IMR-90 (cell line): ENCODE data around the gene SSPN. TPM values are rescaled to one million over a fixed set of nuclear protein-coding genes. Genes with fewer than 3 reads are reported as not detected.
A peak's percentile ranks its signal among the peaks of the same experiment; 100 is the strongest.

ENCODE experiments used
- ATAC-seq: fragments of 200-7000 bp; cut with Tn5 transposase; 2 replicates; pipeline ENCODE4 v1.9.1; 2020; ENCODE audit warnings: low read depth, mild to moderate bottlenecking, moderate library complexity
- BruUV-seq: library from RNA; stranded (reverse); fragments of 400-500 nt; replicated peaks from 2 replicates; lab custom pipeline; 2021; lab: Mats Ljungman, UMichigan
- CTCF ChIA-PET: fragments of 300-600 bp; formaldehyde crosslinking; extraction: SDS; loops from one replicate; lab custom pipeline; 2021; ENCODE audit warnings: antibody characterized with exemption; lab: Yijun Ruan, JAX
- POLR2A ChIA-PET: fragments of 300-600 bp; sonication (Branson Sonifier 250); formaldehyde crosslinking; loops from one replicate; lab custom pipeline; 2022; ENCODE audit warnings: antibody characterized with exemption; ENCODE audit not compliant: unreplicated experiment; lab: Charles Lee
- DNase-seq: peaks from one replicate; pipeline ENCODE4 v3.0.0; 2013
- H2AFZ ChIP-seq: replicated peaks from 2 replicates; pipeline ENCODE3; 2013; ENCODE audit warnings: low read length, mild to moderate bottlenecking; ENCODE audit not compliant: poor library complexity
- H2AK5ac ChIP-seq: 2 replicates; pipeline ENCODE4 v1.6.1; 2013; ENCODE audit warnings: low read depth, low read length, inconsistent platforms
- H2AK9ac ChIP-seq: replicated peaks from 2 replicates; pipeline ENCODE3; 2013; ENCODE audit warnings: mild to moderate bottlenecking, low read depth, low read length, moderate library complexity; ENCODE audit not compliant: poor library complexity
- H2BK120ac ChIP-seq: 2 replicates; pipeline ENCODE4 v1.6.1; 2013; ENCODE audit warnings: low read depth, low read length, inconsistent platforms
- H2BK15ac ChIP-seq: 3 replicates; pipeline ENCODE4 v1.6.1; 2013; ENCODE audit warnings: low read depth, low read length, inconsistent platforms
- H2BK20ac ChIP-seq: 2 replicates; pipeline ENCODE4 v1.6.1; 2013; ENCODE audit warnings: low read depth, mild to moderate bottlenecking, inconsistent platforms, low read length, moderate library complexity
- H2BK5ac ChIP-seq: 2 replicates; pipeline ENCODE4 v1.6.1; 2013; ENCODE audit warnings: mild to moderate bottlenecking, low read depth, low read length, inconsistent platforms; ENCODE audit not compliant: poor library complexity, severe bottlenecking
- H3K14ac ChIP-seq: replicated peaks from 2 replicates; pipeline ENCODE4 v1.6.1; 2013; ENCODE audit warnings: low read depth, low read length, inconsistent platforms
- H3K18ac ChIP-seq: 2 replicates; pipeline ENCODE4 v1.6.1; 2013; ENCODE audit warnings: low read depth, low read length, control low read depth
- H3K23ac ChIP-seq: 2 replicates; pipeline ENCODE4 v1.6.1; 2013; ENCODE audit warnings: low read depth, low read length, inconsistent platforms
- H3K27ac ChIP-seq: 2 replicates; pipeline ENCODE4 v1.5.1; 2013; ENCODE audit warnings: mild to moderate bottlenecking, control low read depth, low read length; ENCODE audit not compliant: insufficient read depth
- H3K27me3 ChIP-seq: 2 replicates; pipeline ENCODE4 v1.6.1; 2013; ENCODE audit warnings: low read length; ENCODE audit not compliant: control insufficient read depth, insufficient read depth
- H3K36me3 ChIP-seq: 2 replicates; pipeline ENCODE4 v1.6.1; 2013; ENCODE audit warnings: low read length, mixed read lengths; ENCODE audit not compliant: control insufficient read depth, insufficient read depth
- H3K4ac ChIP-seq: 2 replicates; pipeline ENCODE4 v1.6.1; 2013; ENCODE audit warnings: low read depth, low read length, inconsistent platforms
- H3K4me1 ChIP-seq: 2 replicates; pipeline ENCODE4 v1.6.1; 2013; ENCODE audit warnings: low read length, mixed read lengths; ENCODE audit not compliant: control insufficient read depth, insufficient read depth
- H3K4me2 ChIP-seq: 2 replicates; pipeline ENCODE4 v1.6.1; 2013; ENCODE audit warnings: low read depth, mild to moderate bottlenecking, control low read depth, low read length, moderate library complexity
- H3K4me3 ChIP-seq: 2 replicates; pipeline ENCODE4 v1.5.1; 2013; ENCODE audit warnings: low read depth, mild to moderate bottlenecking, control low read depth, low read length, moderate library complexity; ENCODE audit not compliant: insufficient read depth
- H3K56ac ChIP-seq: 2 replicates; pipeline ENCODE4 v1.6.1; 2013; ENCODE audit warnings: low read length, inconsistent platforms; ENCODE audit not compliant: insufficient read depth; ENCODE audit errors: extremely low read depth
- H3K79me1 ChIP-seq, 2 experiments: 2 replicates each; pipeline ENCODE4 v1.6.1; 2013; ENCODE audit warnings: low read length in 2 of 2, inconsistent platforms in 1 of 2, low read depth in 1 of 2
- H3K9ac ChIP-seq: 2 replicates; pipeline ENCODE4 v1.6.1; 2013; ENCODE audit warnings: low read depth, low read length, control low read depth
- H3K9me1 ChIP-seq: 2 replicates; pipeline ENCODE4 v1.6.1; 2013; ENCODE audit warnings: low read length, inconsistent platforms; ENCODE audit not compliant: insufficient read depth
- H3K9me3 ChIP-seq: 2 replicates; pipeline ENCODE4 v1.6.1; 2013; ENCODE audit warnings: low read length; ENCODE audit not compliant: control insufficient read depth, insufficient read depth
- H4K20me1 ChIP-seq: 2 replicates; pipeline ENCODE4 v1.6.1; 2013; ENCODE audit warnings: low read length, inconsistent platforms; ENCODE audit not compliant: insufficient read depth
- H4K5ac ChIP-seq: 2 replicates; pipeline ENCODE4 v1.6.1; 2013; ENCODE audit warnings: mild to moderate bottlenecking, low read depth, low read length, control low read depth
- H4K8ac ChIP-seq, 2 experiments: 2 replicates each; pipeline ENCODE4 v1.6.1; 2013; ENCODE audit warnings: low read depth in 2 of 2, low read length in 2 of 2, control low read depth in 1 of 2, inconsistent platforms in 1 of 2
- H4K91ac ChIP-seq: 2 replicates; pipeline ENCODE4 v1.6.1; 2013; ENCODE audit warnings: low read depth, low read length, inconsistent platforms; ENCODE audit not compliant: insufficient read depth
- BHLHE40 ChIP-seq: fragments of 150-350 bp; IDR thresholded peaks from 2 replicates; pipeline ENCODE4 v1.6.1; 2016; ENCODE audit warnings: mild to moderate bottlenecking, low read depth, low read length
- CEBPB ChIP-seq: IDR thresholded peaks from 2 replicates; pipeline ENCODE4 v1.6.1; 2012; ENCODE audit warnings: low read depth, low read length, improper control_type of control experiment
- MAFK ChIP-seq: IDR thresholded peaks from 2 replicates; pipeline ENCODE4 v1.6.1; 2012; ENCODE audit warnings: low read depth, low read length, improper control_type of control experiment
- NFE2L2 ChIP-seq: fragments of 150-350 bp; IDR thresholded peaks from 2 replicates; pipeline ENCODE4 v1.6.1; 2016; ENCODE audit warnings: low read depth, mild to moderate bottlenecking, low read length
- RAD21 ChIP-seq: IDR thresholded peaks from 2 replicates; pipeline ENCODE4 v1.6.1; 2012; ENCODE audit warnings: low read length, improper control_type of control experiment
- RCOR1 ChIP-seq: IDR thresholded peaks from 2 replicates; pipeline ENCODE4 v1.6.1; 2012; ENCODE audit warnings: mild to moderate bottlenecking, low read length, improper control_type of control experiment; ENCODE audit not compliant: insufficient replicate concordance
- RFX5 ChIP-seq: IDR thresholded peaks from 2 replicates; pipeline ENCODE4 v1.8.0; 2012; ENCODE audit warnings: low read depth, mild to moderate bottlenecking, low read length, moderate library complexity
- WGBS, 2 experiments: methylation state at CpG; one replicate each; pipeline versions ENCODE4 v1.1.5 to v1.1.7; 2013; ENCODE audit warnings: missing lambda C conversion rate in 2 of 2; ENCODE audit not compliant: insufficient read length in 1 of 2; ENCODE audit errors: extremely low coverage in 2 of 2; 5-methylcytosine and 5-hydroxymethylcytosine counted together
- dilution Hi-C: fragments of 300-500 bp; cut with HindIII; formaldehyde crosslinking; loops from one replicate; pipeline ENCODE4 v1.14.3; 2018; ENCODE audit warnings: low sequenced_read_pairs; ENCODE audit not compliant: unreplicated experiment
- in situ Hi-C: fragments of 300-500 bp; cut with MboI; formaldehyde crosslinking; loops from 3 replicates; pipeline ENCODE4 v1.14.3; 2019; ENCODE audit warnings: low sequenced_read_pairs, inconsistent platforms, mixed read lengths
- intact Hi-C: fragments of 100-400 bp; cut with micrococcal nuclease; formaldehyde crosslinking; loops from 2 replicates; pipeline ENCODE4 v1.10.0; 2022
- polyA plus RNA-seq, 3 experiments: library from polyadenylated mRNA; depleted of rRNA; stranded (reverse); fragments of >200 nt; gene quantifications; 2 replicates each; pipeline ENCODE4 v1.2.3, GENCODE V29; 2012; ENCODE audit warnings: low replicate concordance in 1 of 3
- total RNA-seq: library from RNA; depleted of rRNA; stranded (reverse); fragments of >200 nt; gene quantifications from 2 replicates; pipeline ENCODE4 v1.2.3, GENCODE V29; 2012
- TF ChIP-seq, protein P1 (sequence below): fragments of 150-350 bp; IDR thresholded peaks from 2 replicates; pipeline ENCODE4 v1.6.1; 2017; ENCODE audit warnings: mild to moderate bottlenecking, antibody characterized with exemption, low read length, low read depth
- TF ChIP-seq, protein P2 (sequence below): conservative IDR thresholded peaks from 2 replicates; pipeline ENCODE4 v1.5.1; 2012; ENCODE audit warnings: mild to moderate bottlenecking, low read depth, low read length, improper control_type of control experiment

SSPN gene
- total and polyA plus RNA-seq, 2 of the 4 experiments (the other 2 are of a cell fraction), result 3.5 to 5.6 TPM

DNA sequence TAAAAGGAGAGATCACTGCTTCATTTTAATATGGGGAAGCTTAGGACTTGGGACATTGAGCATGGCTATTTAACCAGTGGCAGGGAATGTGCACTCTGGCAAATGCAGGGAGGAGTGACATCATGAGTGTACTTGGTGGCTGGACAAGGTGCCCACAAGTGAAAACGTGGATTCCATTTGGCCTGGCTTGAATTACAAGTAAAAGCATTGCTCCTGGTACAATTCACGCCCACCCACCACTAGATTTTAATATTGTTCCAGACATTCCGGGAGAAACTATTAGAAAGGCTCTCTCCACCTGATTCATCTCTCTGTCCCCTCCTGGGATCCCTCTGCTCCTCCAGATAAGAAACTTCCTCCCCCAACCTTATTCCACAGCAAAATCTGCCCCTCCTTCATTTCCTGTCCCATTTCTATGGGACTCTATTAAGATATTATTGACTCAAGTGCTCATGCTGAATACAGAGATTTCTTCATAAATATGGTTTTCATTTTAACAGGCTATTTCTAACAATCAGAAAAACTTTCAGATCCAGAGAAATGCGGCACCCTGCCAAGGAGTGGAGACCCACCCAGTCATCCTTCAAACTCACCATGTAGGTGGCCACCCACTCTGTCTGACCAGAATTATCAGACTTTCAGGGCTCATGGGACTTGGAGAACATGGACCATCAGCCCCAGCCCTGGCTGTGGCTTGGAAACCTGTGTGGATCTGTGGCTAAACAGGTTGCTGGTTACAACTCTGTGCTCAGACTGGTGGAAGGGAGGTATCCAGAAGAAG lies 43.2 kb downstream of the SSPN start:
- ChIA-PET CTCF (no interaction called here), POLR2A (no interaction called here)
- intact Hi-C loops, result no loop called here

More for the DNA sequence above, 43.2 kb downstream of the SSPN start:
- in situ Hi-C loops, result no loop called here
- H4K20me1 ChIP-seq, result no peaks in the 10 kb centered on the region
- dilution Hi-C loops, result no loop called here
- H2BK20ac ChIP-seq, result no peak overlapping the region
- H3K18ac ChIP-seq, result no peak overlapping the region
- TF ChIP-seq RFX5 (no peak), MAFK (no peak), RCOR1 (no peak), CEBPB (no peak), NFE2L2 (no peak), BHLHE40 (no peak), RAD21 (no peak)
- TF ChIP-seq, protein P1, sequence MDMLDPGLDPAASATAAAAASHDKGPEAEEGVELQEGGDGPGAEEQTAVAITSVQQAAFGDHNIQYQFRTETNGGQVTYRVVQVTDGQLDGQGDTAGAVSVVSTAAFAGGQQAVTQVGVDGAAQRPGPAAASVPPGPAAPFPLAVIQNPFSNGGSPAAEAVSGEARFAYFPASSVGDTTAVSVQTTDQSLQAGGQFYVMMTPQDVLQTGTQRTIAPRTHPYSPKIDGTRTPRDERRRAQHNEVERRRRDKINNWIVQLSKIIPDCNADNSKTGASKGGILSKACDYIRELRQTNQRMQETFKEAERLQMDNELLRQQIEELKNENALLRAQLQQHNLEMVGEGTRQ, result no peak
- TF ChIP-seq, protein P2, sequence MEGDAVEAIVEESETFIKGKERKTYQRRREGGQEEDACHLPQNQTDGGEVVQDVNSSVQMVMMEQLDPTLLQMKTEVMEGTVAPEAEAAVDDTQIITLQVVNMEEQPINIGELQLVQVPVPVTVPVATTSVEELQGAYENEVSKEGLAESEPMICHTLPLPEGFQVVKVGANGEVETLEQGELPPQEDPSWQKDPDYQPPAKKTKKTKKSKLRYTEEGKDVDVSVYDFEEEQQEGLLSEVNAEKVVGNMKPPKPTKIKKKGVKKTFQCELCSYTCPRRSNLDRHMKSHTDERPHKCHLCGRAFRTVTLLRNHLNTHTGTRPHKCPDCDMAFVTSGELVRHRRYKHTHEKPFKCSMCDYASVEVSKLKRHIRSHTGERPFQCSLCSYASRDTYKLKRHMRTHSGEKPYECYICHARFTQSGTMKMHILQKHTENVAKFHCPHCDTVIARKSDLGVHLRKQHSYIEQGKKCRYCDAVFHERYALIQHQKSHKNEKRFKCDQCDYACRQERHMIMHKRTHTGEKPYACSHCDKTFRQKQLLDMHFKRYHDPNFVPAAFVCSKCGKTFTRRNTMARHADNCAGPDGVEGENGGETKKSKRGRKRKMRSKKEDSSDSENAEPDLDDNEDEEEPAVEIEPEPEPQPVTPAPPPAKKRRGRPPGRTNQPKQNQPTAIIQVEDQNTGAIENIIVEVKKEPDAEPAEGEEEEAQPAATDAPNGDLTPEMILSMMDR, result no peak
- WGBS, 2 experiments, result 90% methylated on average over 2 of the region's 4 CpGs; no CpG with 5 or more reads in 1 of the 2 experiments
- H3K36me3 ChIP-seq, result no peaks in the 10 kb centered on the region
- H3K27me3 ChIP-seq, result peaks cover 9% of the 10 kb centered on the region
- ATAC-seq, result no peak
- DNase-seq, result no peak
- no peak overlapping the region for H3K4me3 ChIP-seq
- no peak overlapping the region for H3K27ac ChIP-seq
- H3K9me1 ChIP-seq, result peaks cover 2% of the 10 kb centered on the region; the same call in 1 of the 2 replicates
- H4K5ac ChIP-seq, result peak overlapping the region; percentile 36; the same call in 1 of the 2 replicates
- H2BK5ac ChIP-seq, result no peak overlapping the region
- H2AFZ ChIP-seq, result no peak overlapping the region
- H3K56ac ChIP-seq, result no peak overlapping the region
- H3K79me1 ChIP-seq, result no peaks in the 10 kb centered on the region
- H2AK5ac ChIP-seq, result no peak overlapping the region
- no peak overlapping the region for H4K91ac ChIP-seq
- H2AK9ac ChIP-seq, result peak overlapping the region; percentile 62
- no peak overlapping the region for H4K8ac ChIP-seq
- no peaks in the 10 kb centered on the region for H3K9me3 ChIP-seq
- H3K4me1 ChIP-seq, result peaks cover 4% of the 10 kb centered on the region
- no peak overlapping the region for H2BK15ac ChIP-seq
- no peak overlapping the region for H2BK120ac ChIP-seq
- H3K4ac ChIP-seq, result no peak overlapping the region
- no peak overlapping the region; the same call in 1 of the 2 replicates for H3K14ac ChIP-seq
- no TSS peak for BruUV-seq
- no peak overlapping the region for H3K9ac ChIP-seq
- H3K23ac ChIP-seq, result no peak overlapping the region
- no peak overlapping the region for H3K4me2 ChIP-seq
